T-helper 2 cell treated with Interferon-gamma antibody and Interleukin-4, amounts not matched to agents 100 ng/mL and 5 ng/mL, for 36 hours (primary cell): ENCODE data around the gene JAG1. TPM values are rescaled to one million over a fixed set of nuclear protein-coding genes. Genes with fewer than 3 reads are reported as not detected.

Source experiments
- intact Hi-C: fragments of 100-400 bp; cut with micrococcal nuclease; formaldehyde crosslinking; loops from one replicate; pipeline ENCODE4 v1.15.1; 2023
- total RNA-seq: library from RNA; stranded (reverse); gene quantifications from 2 replicates; pipeline ENCODE4 v1.2.3, GENCODE V29; 2022

The JAG1 gene
- total RNA-seq, 1 donor from 2014 or later: 1.1 TPM

DNA sequence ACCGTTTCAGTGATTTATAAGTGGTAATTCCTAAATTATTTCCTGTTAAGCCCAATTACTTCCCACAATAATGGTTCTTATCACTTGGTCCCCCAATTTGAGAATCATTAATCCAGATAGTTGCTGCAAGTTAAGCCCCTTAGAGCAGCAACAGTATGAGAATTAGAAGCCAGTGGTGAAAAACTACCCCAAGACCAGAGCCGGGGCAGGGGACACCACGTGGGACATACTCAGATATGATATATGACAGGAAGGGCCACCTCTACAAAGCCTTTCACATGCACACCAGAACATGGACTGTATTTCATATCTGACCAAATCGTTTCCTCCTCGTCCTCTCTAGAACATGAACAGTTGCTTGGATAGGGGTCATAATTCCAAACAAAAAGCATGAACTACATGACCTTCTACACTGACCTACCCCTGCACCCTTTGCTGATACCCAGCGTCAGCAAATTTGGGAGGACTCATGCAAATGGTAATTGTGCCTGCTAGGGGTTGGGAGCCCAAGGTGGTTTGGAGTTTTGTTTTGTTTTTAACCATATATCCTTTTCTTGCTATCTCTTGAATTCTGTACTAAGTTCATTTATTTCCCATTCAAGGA, 3.9 kb downstream of the JAG1 start:
- intact Hi-C loops: loop anchor here (5.0 to 10.0 kb wide), 4 partner anchors 315 to 1222 kb away; partner anchors contain the start of genes ANKEF1 and SNAP25

DNA sequence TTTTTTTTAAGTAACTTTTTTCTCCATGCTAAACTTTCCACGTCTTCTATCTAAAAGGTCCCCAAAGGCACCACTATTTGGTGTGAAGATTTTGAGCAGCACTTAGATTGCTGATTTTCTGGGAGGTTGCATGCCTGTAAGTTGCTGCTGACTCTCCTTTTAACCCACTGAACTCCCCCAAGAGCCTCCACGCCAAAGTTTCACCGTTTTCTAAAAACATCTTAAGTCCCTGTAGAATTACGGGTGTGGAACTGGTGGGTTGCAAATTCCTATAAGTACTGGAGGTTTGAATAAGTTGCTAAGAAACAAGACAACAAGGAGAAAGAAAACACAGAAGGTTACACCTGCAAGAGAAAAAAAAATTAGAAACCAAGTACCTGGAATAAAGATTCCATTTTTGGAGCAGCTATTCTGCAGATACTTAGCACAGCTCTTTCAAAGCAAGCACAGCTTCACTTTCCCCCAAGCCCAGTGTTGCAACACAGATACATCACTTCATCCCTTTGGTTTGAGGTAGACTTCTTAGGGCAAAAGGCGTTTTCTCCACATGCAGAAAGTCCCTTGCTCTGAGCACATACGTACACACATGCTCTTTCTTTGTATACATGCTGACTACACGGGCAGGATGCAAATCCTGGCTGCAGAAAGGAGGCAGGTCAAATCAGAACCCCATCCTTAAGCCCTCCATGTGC, 5.0 kb downstream of the JAG1 start:
- intact Hi-C loops: no loop called here

DNA sequence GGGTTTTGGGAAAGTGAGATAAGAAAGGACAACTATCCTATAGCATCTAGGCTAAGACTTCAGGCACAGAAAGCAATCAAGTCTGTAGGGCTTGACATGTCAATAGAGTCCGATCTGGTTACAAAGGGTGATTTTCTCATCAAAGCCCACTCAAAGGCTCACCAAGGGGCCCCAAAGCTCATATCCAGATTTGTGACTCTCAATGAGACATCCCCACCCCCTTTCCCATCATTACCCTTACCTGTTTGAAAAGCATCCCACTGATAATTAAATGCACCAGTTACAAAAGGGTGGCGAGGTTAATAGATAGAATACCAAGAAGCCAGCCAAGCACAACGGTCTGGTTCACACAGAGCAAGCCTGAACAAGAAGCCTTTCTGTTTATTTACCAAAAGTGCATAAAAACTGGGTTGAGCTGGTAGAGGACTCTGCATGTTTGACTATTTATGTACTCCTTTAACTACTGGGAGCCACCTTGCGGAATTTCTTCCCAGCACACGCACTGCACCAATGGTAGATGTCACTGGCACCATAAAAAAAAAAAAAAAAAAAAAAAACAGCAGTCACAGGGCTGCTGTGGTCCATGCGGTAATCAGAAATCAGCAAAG, 6.1 kb downstream of the JAG1 start:
- intact Hi-C loops: no loop called here

DNA sequence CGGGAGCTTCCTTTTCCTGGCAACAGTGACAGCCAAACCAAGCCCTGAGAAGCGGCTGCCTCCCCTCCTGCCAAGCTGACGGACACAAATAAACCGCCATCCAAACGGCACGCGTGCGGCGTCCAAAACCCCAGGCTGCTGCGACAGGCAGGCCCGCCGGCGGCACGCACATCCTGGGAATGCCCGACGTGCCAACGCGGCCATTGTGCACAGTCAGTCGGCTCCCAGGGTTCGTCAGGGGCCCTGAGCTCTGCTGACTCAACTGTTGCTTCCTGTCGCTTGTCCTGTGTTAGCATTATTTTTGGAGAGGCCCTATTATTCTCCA, 6.8 kb downstream of the JAG1 start:
- intact Hi-C loops: no loop called here

DNA sequence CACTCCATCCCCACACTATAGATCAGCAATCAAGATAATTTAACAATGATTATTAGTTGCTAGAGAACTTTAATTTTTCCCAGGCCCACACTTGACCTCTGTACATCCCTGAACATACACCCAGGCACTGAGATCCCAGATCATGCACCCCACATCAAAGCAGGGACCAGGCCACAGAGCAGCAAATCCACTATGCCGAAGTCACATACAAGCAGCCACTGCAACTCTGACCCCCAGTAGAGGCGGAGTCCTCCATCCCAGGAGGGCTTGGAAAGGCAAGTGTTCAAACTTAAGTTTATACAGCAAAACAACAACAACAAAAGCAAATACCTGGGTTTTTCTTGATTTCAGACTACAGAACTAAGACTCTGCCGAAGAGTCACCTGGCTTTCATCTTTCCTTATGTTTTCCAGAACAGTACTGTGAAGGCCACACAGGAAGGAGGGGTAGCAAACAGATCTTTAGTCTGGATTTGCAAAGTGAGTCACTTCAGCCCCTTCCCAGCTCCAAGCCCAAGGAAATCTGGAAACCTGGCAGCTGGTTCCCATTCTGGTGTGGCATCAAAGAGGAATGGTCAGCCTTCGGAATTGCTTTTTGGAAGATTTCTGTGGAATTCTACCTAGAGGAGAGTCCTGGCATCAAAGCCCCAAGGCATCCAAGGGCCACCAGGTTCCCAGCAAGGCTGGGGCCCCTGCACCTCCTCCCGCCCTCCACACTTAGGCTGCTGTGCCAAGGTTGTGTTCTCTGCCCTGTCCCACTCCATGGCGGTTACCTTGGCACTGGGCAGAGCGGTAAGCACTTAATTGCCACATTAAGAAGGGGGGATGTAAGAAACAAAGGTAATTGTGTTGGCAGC, 7.3 kb downstream of the JAG1 start:
- intact Hi-C loops: no loop called here

DNA sequence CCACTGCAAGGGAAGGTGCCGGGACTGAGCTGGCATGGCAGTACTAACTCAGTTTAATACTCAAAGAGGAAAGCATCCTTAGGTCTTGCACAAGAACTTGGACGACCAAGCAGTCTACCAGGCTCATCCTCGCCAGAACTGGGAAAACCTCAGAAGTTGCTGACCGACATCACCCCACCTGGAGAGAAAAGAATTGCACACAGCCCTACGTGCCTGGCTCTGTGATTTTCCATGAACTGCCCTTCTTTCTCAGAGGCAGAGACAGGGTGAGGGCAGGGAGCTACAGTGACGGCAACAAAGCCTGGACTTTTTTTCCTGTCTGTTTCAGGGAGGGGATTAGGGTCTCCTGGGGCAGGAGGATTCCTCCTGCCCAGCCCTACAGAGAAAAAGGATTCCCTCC, 8.0 kb downstream of the JAG1 start:
- intact Hi-C loops: no loop called here

DNA sequence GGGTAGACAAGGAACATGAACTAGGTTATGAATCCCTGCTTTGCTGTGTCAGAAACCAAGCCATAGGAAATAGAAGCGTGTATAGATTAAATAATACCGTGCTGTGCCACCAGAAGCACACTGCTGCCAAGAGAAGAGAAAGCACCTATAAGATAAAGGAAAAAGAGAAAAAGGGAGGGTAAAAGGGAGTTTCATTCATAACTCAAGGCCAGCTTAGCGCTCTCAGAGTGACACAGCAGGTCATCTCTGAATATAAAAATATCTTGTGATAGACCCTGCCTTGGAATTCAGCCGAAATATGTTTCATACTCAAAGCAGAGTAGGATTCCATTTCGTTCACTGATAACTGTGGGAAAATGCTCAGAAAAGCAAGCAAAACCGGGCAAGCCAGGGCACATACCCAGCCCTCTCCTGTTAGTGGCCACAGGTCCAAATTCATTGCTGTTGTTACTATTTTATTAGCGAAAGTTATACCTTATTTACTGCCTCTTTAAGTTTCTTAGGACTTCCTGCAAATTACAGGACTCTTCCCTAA, 8.7 kb downstream of the JAG1 start:
- intact Hi-C loops: no loop called here

DNA sequence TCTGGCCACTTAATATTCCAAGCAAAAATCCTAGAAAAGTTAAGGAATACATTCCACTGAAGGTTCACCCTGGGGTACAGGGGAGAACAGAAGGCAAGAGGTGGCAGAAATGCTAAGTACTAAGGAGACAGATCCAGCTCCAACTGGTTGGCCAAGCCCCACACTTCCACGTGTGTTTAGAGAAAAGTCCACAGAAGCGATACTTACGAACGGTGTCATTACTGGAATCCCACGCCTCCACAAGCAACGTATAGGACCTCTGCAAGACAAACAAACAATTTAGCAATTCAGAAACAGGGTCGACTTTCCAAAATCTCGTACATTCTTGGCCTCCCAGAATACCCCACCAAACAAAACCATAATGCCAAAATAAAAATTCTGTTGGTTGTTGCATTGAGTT, 10.0 kb downstream of the JAG1 start:
- intact Hi-C loops: no loop called here

DNA sequence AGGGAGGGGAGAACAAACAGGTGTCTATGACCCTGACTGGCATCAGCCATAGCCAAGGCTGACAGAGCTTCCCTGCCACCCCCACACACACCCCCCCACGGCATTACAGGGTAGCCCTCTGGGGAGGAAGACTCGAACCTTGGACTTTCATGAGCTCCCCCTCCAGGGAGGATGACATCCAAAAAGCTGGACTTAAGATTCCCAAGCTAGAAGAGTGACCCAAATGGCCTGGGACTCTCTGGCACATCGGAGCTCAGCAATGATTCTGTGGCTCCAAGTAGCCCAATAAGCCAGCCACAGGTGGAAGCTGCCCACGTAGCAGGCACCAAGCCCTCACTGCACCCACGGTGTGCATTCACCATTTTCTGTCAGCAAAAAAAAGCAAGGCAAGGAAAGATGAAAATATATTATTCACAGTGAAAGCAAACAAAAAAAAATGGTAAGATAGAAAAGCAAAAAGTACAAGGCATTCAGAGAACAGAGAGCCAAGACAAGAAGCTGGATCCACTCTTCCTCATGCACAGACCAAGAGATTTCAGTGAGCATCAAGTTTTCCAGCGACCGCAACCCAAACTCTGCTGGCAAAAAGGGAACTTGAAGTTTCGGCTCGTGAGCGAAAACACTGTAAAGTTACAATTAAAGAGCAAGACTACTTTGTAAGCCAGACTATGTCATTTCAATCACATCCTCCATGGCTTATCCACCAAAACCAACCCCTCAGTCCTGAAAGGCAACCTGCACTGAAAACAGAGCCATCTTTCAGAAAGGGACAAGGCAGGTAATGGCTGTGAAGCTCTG, 10.9 kb downstream of the JAG1 start:
- intact Hi-C loops: no loop called here

DNA sequence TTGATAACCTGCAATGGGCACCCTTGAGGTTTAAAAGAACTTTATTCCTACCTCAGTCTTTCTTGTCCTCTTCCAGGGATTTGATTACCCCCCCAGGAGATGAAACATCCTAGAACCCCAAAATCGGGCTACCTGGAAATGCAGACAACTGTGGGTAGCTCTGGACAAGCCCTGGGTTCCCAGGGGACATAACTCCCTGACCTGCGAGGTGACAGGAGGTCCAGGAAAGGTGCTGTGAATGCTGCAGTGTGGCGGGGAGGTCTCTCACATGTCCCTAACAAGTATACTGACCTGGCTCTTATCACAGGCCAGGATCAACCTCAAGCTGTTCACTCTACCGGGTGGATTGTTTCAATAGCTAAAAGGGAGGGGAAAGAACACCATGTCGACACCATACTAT, 11.6 kb downstream of the JAG1 start:
- intact Hi-C loops: no loop called here

DNA sequence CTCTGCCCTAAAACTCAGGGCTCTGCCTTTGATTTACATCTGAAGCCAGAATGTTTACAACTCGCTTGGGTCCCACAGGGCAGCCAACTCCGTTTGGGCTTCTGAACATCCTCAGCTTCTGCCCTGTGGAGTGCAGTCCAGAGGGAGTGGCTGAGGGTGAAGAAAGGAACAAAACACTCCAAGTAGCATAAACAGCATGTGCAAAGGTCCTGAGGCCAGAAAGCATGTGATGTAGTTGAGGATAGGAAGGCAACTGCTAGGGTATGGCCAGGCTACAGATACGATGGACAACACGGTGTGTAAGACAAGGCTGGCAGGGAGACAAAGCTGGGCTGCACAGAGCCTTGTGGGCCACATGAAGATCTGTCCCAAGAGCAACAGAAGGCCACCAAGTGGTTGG, 12.5 kb downstream of the JAG1 start:
- intact Hi-C loops: no loop called here

DNA sequence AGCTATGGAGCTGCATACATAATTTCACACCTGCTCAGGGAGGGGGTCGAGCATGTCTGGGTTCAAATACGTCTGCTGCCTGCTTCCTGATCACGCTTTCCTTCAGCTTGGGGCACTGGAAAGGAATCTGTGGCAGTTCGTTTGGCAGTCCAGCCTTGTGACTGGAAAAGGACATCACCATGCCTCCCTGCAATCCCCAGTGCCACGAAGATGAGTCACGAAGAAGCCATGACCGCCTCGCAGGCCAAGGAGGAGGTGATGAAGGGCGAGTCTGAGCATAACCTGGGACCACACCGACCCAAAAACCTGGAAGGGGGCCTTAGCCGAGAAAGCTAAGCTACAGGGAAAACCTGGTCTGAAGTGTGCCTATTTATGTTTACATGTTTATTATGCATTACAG, 13.1 kb downstream of the JAG1 start:
- intact Hi-C loops: no loop called here

DNA sequence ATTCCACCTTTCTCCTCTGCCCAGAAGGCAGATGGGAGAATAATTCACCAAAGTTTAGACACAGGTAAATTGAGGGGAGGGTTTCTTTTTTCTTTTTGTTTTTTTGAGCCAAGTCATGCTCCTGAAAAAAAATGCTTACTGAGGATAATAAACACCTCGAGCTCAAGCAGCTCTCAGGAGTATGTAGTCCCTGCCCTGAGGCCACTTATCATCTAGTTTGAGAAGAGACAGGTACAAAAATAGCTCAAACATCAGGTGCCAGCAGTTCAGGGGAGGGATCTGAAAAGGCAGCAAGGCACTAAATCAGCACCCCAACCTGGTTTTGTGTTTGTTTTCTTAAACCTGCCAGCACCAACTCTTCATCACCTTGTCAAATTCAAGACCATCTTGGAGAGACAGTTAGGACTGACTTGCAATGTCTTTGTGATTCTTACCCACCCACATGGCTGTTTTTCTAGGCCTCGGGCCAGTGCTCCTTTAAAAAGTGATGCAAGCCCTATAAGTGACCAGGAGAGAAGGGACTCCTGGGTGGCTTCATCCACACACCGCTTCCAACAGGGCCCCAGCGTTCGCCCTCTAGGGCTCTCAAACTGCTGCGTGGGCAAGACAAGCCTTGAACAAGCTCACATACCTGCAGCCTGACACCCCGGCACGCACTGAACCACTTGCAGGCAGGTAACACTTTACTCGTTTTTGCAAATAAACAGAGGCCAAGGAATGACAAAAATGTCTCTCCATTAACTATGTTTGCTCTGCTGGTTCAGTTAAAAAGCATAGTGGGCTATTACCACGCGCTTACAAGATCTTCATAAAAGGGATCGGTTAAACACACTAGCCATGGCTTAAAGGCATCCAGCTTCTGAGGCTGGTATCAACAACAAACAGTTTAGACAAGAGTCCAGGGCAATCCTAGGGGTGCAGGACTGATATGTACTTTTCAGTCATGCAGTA, 13.9 kb downstream of the JAG1 start:
- intact Hi-C loops: no loop called here

DNA sequence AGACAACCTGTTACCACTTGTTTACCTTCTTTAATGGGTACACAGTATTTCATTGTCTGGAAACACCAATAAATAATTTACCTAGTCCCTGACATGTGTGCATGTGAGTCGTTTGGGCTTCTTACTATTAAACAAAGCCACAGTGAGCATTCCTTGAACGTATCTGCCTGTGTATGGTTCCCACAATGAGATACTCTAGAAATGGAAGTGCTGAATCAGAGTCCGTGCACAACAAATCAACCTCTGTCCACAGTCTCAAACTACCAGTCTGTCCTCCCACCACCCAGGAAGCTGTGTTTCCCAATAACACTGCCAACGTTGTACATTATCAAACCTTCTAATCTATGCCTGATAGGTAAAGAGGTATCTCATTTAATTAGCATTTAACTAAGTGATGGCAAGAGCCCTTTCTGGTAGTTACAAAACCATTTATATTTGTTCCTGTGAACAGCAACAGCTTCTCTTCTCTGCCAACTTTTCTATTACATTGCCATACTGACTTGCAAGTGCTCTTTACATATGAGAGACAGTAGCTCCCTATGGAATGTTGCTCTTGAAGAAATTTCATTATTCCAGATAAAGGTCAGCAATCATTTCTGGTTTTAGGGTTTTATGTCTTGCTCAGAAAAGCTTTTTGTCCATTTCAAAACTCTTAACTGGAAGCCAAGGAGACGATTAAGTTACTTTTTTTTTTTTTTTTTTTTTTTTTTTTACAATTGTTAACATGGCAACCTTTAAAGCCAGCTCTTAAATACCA, 14.7 kb downstream of the JAG1 start:
- intact Hi-C loops: no loop called here

DNA sequence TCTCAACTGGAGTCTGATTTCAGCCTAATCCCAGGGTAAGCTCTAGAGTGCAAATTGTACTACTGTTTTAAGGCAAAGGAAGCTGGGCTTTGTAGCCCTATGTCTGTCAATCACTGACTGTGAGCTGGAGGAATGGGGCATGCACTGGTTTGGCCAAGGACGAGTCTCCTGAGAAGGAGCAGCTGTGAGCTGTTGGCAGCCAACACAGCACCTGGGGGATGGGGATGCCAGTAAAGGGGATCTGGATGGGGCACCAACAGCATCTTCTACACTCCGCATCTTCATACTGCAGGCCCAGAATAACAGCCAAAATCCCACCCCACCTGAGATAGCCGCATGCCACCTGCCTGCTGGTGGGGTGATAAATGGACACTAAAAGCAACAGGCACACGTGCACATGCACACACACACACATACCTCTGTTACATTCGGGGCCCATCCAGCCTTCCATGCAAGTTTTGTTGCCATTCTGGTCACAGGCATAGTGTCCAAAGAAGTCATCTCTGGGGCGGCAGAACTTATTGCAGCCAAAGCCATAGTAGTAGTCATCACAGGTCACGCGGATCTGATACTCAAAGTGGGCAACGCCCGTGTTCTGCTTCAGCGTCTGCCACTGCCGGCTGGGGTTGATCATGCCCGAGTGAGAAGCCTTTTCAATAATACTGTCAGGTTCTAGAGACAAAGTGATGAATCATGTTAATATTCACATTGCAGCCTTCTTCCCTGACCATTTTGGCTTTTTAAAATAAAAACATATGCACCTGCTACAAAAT, 15.6 kb downstream of the JAG1 start:
- intact Hi-C loops: no loop called here

DNA sequence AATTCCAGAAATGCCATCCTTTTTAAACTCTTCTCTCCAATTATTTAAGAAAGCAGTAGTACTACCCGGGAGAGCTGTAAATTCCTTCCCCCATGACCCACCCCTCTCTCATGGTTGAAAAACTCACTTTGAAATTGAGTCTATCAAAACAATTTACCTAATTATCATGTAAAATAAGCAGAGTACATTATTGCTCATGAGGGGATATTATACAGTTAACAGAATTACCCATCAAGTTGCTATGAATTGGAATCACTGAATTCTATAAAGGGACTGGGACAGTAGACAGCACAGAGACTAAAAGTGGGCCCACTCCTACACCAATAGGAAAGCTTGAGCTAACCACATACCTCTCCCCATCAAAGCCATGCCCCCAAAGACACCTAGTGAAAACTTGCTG, 16.3 kb downstream of the JAG1 start:
- intact Hi-C loops: no loop called here

DNA sequence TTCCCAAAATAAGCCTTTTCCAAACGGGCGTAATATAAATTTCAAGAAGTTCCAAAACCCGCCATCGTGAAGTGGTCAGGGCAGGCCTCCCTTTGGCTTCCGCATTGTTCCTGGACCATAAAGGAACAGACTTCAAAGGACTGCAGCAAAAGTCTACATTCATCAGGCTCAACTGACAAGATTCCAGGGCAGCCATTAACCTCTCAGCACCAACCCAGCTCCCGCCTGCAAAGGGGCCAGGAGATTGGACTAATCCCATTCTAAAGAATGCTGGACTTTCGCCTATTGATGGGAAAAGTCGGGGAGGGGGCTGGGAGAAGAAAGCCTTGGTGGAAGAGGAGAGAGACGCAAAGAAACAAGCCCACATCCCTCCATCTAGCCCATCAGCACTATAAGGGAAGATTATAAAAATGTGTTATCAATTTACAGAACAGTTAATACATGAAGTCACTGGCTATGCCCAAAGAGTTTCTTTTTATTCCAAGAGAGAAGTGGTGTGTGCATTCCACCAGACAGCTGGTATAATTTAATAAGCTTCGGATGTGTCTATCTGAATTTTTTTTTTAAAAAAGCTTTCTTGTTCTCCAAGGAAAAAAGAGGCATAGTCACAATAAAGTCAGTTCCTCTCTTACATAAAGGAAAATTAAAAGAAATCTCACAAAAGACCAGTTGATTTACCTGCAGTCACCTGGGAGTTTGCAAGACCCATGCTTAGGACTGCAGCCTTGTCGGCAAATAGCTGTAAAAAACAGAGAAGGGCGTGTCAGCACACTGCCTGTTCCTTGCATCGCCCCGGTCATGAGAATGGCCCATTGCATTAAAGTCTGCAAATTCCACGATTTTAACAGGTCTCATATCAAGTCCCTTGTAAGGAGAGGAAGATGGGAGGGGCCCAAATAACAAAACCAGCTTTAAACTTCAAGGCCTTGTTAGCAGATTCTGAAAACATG, 17.8 kb downstream of the JAG1 start:
- intact Hi-C loops: no loop called here
